ENCODE results near the gene CNNM2.

DNA sequence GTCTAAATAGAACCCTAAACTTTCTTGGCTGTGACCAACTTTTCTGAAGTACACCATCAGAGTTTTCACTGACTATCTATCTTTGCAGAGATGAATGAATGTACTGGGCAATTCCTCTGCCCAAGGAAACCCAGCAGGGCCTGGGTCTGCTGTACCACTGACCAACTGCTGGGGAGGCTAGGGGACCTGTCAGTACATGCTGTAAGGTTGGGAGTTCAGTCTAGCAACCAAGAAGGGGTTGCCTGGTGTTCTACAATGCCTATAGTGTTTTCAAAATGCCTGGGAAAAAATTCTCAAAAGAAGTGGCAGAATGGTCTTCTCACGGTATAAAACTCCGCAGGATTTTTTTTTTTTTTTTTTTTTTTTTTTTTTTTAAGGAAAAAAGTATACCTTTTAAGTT is 168.7 kb downstream of the CNNM2 start:
- TF ChIP-seq CTCF (IDR thresholded peaks at IDR 0.05) (no peak), POLR2A (IDR thresholded peaks at IDR 0.05) (no peak)

Data from body of pancreas (tissue), 4 donors.